PC-3 (cell line): Measurements from ENCODE around the gene EPB41L1.

Experiments used
- EZH2 ChIP-seq: fragments of 300-600 bp; sonication (generic); IDR thresholded peaks from one replicate; pipeline ENCODE4 v1.6.1; 2017; ENCODE audit warnings: antibody characterized with exemption, mild to moderate bottlenecking, low read length; ENCODE audit not compliant: unreplicated experiment
- TF ChIP-seq, protein P1 (sequence below): fragments of 300-600 bp; sonication (generic); conservative IDR thresholded peaks from 2 replicates; pipeline ENCODE4 v1.5.1; 2017; ENCODE audit warnings: antibody characterized with exemption, low read depth, mild to moderate bottlenecking, low read length

DNA sequence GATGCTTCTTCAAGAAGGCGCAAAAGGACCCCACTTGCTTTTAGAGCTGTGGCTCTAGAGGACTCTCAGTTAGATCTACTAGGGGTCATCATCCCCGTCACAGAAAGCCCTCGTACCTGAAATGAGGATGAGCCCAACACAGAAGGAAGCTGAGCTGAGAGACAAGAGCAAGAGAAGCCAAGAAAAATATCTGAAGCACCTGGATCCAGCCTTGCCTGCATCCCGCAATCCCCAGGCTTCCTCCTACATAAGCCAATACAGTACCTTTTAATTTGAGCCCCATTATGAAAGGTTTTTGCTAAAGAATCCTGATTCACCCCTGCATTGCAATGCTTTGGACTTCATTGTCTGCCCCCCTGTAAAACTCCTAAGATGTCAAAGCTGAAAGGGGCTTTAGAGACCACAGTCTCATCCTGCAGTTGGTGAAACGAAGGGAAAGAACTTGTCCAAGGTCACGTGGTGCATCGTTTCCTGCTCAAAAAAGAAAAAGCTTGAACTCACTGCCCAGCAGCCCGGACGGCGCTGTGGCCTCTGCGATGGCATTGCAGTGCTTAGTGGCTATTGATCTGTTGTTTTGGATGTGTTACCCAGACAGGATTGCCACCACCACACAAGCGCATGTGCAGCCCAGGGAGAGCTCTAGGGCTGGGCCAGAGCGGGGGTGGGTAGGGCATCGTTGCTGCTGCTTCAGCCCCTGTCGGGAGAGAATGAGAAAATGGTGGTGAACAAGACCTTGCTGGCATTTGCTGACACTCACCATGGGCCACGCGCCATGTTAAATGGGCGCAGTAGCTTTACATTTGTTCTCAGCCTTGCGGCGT is 110.1 kb downstream of the EPB41L1 start:
- TF ChIP-seq, protein P1, sequence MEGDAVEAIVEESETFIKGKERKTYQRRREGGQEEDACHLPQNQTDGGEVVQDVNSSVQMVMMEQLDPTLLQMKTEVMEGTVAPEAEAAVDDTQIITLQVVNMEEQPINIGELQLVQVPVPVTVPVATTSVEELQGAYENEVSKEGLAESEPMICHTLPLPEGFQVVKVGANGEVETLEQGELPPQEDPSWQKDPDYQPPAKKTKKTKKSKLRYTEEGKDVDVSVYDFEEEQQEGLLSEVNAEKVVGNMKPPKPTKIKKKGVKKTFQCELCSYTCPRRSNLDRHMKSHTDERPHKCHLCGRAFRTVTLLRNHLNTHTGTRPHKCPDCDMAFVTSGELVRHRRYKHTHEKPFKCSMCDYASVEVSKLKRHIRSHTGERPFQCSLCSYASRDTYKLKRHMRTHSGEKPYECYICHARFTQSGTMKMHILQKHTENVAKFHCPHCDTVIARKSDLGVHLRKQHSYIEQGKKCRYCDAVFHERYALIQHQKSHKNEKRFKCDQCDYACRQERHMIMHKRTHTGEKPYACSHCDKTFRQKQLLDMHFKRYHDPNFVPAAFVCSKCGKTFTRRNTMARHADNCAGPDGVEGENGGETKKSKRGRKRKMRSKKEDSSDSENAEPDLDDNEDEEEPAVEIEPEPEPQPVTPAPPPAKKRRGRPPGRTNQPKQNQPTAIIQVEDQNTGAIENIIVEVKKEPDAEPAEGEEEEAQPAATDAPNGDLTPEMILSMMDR, result no peak
- TF ChIP-seq EZH2, result no peak
